Measurements from ENCODE around the gene DOK6. TPM values are rescaled to one million over a fixed set of nuclear protein-coding genes. Genes with fewer than 3 reads are reported as not detected.
"Not testable (repeated sequence)": the region's sequence is repeated elsewhere in the genome, so short reads cannot be mapped to it uniquely, and the experiment has no call there.

Gene DOK6
- total RNA-seq (2014; rRNA removed; shearing (Covaris generic)), result 0.45 and 2.5 TPM in 2 replicates

- peak within 1 kb of the TSS; percentile 70 for H3K4me3 ChIP-seq (ENCODE audit: insufficient read depth, low read depth, low read length)
- H3K27me3 ChIP-seq (ENCODE audit: control insufficient read depth, insufficient read depth, low read length), result peaks cover 33% of the 10 kb centered on the region
- peak; percentile 73 for DNase-seq
- no peaks in the 10 kb centered on the region for H3K36me3 ChIP-seq (replicated peaks; ENCODE audit: control insufficient read depth, insufficient read depth, low read length)
These were observed at the start of gene DOK6 for GRCh38 chr18:69400253-69400975. Gene DOK6, plus strand, starts transcription at chr18:69400888.

- Histone ChIP-seq H3K4me3 (ENCODE audit: insufficient read depth, low read depth, low read length) (no peak overlapping the region), H3K36me3 (replicated peaks; ENCODE audit: control insufficient read depth, insufficient read depth, low read length) (no peaks in the 10 kb centered on the region), H3K27me3 (ENCODE audit: control insufficient read depth, insufficient read depth, low read length) (no peaks in the 10 kb centered on the region)
- DNase-seq, result no peak
These were observed 47.7 kb upstream of the DOK6 start for GRCh38 chr18:69353023-69353422.

GRCh38 chr18:69357590-69357989 is 43.1 kb upstream of the DOK6 start:
- Histone ChIP-seq H3K4me3 (ENCODE audit: insufficient read depth, low read depth, low read length) (no peak overlapping the region), H3K27me3 (ENCODE audit: control insufficient read depth, insufficient read depth, low read length) (no peaks in the 10 kb centered on the region), H3K36me3 (replicated peaks; ENCODE audit: control insufficient read depth, insufficient read depth, low read length) (no peaks in the 10 kb centered on the region)
- DNase-seq, result no peak

- no peak for DNase-seq
- H3K36me3 ChIP-seq (replicated peaks; ENCODE audit: control insufficient read depth, insufficient read depth, low read length), result no peaks in the 10 kb centered on the region
- H3K4me3 ChIP-seq (ENCODE audit: insufficient read depth, low read depth, low read length), result no peak overlapping the region
- no peaks in the 10 kb centered on the region for H3K27me3 ChIP-seq (ENCODE audit: control insufficient read depth, insufficient read depth, low read length)
These were observed 42.3 kb upstream of the DOK6 start for GRCh38 chr18:69358212-69358895.

- H3K36me3 ChIP-seq (replicated peaks; ENCODE audit: control insufficient read depth, insufficient read depth, low read length); H3K4me3 ChIP-seq (ENCODE audit: insufficient read depth, low read depth, low read length); DNase-seq; H3K27me3 ChIP-seq (ENCODE audit: control insufficient read depth, insufficient read depth, low read length): not testable (repeated sequence)
These were observed 40.9 kb upstream of the DOK6 start for GRCh38 chr18:69359768-69360167.

- Histone ChIP-seq H3K4me3 (ENCODE audit: insufficient read depth, low read depth, low read length) (no peak overlapping the region), H3K36me3 (replicated peaks; ENCODE audit: control insufficient read depth, insufficient read depth, low read length) (no peaks in the 10 kb centered on the region), H3K27me3 (ENCODE audit: control insufficient read depth, insufficient read depth, low read length) (no peaks in the 10 kb centered on the region)
- no peak for DNase-seq
These were observed 35.8 kb upstream of the DOK6 start for GRCh38 chr18:69364930-69365329.

GRCh38 chr18:69365658-69366057 is 35.0 kb upstream of the DOK6 start:
- no peak overlapping the region for H3K4me3 ChIP-seq (ENCODE audit: insufficient read depth, low read depth, low read length)
- peak; percentile 4 for DNase-seq

GRCh38 chr18:69367104-69367503 is 33.6 kb upstream of the DOK6 start:
- no peak for DNase-seq
- Histone ChIP-seq H3K27me3 (ENCODE audit: control insufficient read depth, insufficient read depth, low read length) (no peaks in the 10 kb centered on the region), H3K4me3 (ENCODE audit: insufficient read depth, low read depth, low read length) (no peak overlapping the region), H3K36me3 (replicated peaks; ENCODE audit: control insufficient read depth, insufficient read depth, low read length) (no peaks in the 10 kb centered on the region)

More at GRCh38 chr18:69365658-69366057, 35.0 kb upstream of the DOK6 start:
- Histone ChIP-seq H3K36me3 (replicated peaks; ENCODE audit: control insufficient read depth, insufficient read depth, low read length) (no peaks in the 10 kb centered on the region), H3K27me3 (ENCODE audit: control insufficient read depth, insufficient read depth, low read length) (no peaks in the 10 kb centered on the region)

GRCh38 chr18:69371729-69372128 is 29.0 kb upstream of the DOK6 start:
- H3K4me3 ChIP-seq (ENCODE audit: insufficient read depth, low read depth, low read length), result no peak overlapping the region
- DNase-seq, result no peak

GRCh38 chr18:69380324-69380723 is 20.4 kb upstream of the DOK6 start:
- Histone ChIP-seq H3K36me3 (replicated peaks; ENCODE audit: control insufficient read depth, insufficient read depth, low read length) (no peaks in the 10 kb centered on the region), H3K4me3 (ENCODE audit: insufficient read depth, low read depth, low read length) (no peak overlapping the region), H3K27me3 (ENCODE audit: control insufficient read depth, insufficient read depth, low read length) (no peaks in the 10 kb centered on the region)
- DNase-seq, result no peak

More at GRCh38 chr18:69371729-69372128, 29.0 kb upstream of the DOK6 start:
- no peaks in the 10 kb centered on the region for H3K27me3 ChIP-seq (ENCODE audit: control insufficient read depth, insufficient read depth, low read length)
- H3K36me3 ChIP-seq (replicated peaks; ENCODE audit: control insufficient read depth, insufficient read depth, low read length), result no peaks in the 10 kb centered on the region

GRCh38 chr18:69383186-69383585 is 17.5 kb upstream of the DOK6 start:
- H3K36me3 ChIP-seq (replicated peaks; ENCODE audit: control insufficient read depth, insufficient read depth, low read length), result no peaks in the 10 kb centered on the region
- H3K4me3 ChIP-seq (ENCODE audit: insufficient read depth, low read depth, low read length), result no peak overlapping the region
- no peaks in the 10 kb centered on the region for H3K27me3 ChIP-seq (ENCODE audit: control insufficient read depth, insufficient read depth, low read length)
- no peak for DNase-seq

- Histone ChIP-seq H3K27me3 (ENCODE audit: control insufficient read depth, insufficient read depth, low read length) (no peaks in the 10 kb centered on the region), H3K36me3 (replicated peaks; ENCODE audit: control insufficient read depth, insufficient read depth, low read length) (no peaks in the 10 kb centered on the region), H3K4me3 (ENCODE audit: insufficient read depth, low read depth, low read length) (no peak overlapping the region)
- DNase-seq, result no peak
These were observed 13.5 kb upstream of the DOK6 start for GRCh38 chr18:69387186-69387585.

GRCh38 chr18:69388222-69388621 is 12.5 kb upstream of the DOK6 start:
- no peaks in the 10 kb centered on the region for H3K27me3 ChIP-seq (ENCODE audit: control insufficient read depth, insufficient read depth, low read length)
- no peak overlapping the region for H3K4me3 ChIP-seq (ENCODE audit: insufficient read depth, low read depth, low read length)
- no peak for DNase-seq
- no peaks in the 10 kb centered on the region for H3K36me3 ChIP-seq (replicated peaks; ENCODE audit: control insufficient read depth, insufficient read depth, low read length)

GRCh38 chr18:69397096-69397495 is 3.6 kb upstream of the DOK6 start:
- H3K36me3 ChIP-seq (replicated peaks; ENCODE audit: control insufficient read depth, insufficient read depth, low read length), result no peaks in the 10 kb centered on the region
- no peak overlapping the region for H3K4me3 ChIP-seq (ENCODE audit: insufficient read depth, low read depth, low read length)
- peaks cover 17% of the 10 kb centered on the region for H3K27me3 ChIP-seq (ENCODE audit: control insufficient read depth, insufficient read depth, low read length)
- peak; percentile 20 for DNase-seq

- DNase-seq, result peak; percentile 40
- H3K27me3 ChIP-seq (ENCODE audit: control insufficient read depth, insufficient read depth, low read length), result peaks cover 33% of the 10 kb centered on the region
- no peak overlapping the region for H3K4me3 ChIP-seq (ENCODE audit: insufficient read depth, low read depth, low read length)
- H3K36me3 ChIP-seq (replicated peaks; ENCODE audit: control insufficient read depth, insufficient read depth, low read length), result no peaks in the 10 kb centered on the region
These were observed 1.4 kb upstream of the DOK6 start for GRCh38 chr18:69399253-69399652.
